HG03103 (cell line): Measurements from ENCODE around the gene SLC46A2.
A peak's percentile ranks its signal among the peaks of the same experiment; 100 is the strongest.

Experiments used
- ATAC-seq: cut with Tn5 transposase; IDR thresholded peaks from one replicate; pipeline ENCODE4 v1.9.1; 2021; ENCODE audit warnings: low read depth; ENCODE audit not compliant: unreplicated experiment

Gene SLC46A2

GRCh38 chr9:112861155-112861554 lies 29.5 kb downstream of the SLC46A2 start:
- ATAC-seq: no peak

GRCh38 chr9:112860451-112860850 lies 30.2 kb downstream of the SLC46A2 start:
- ATAC-seq: no peak

- ATAC-seq: peak; percentile 58
These were observed 32.0 kb downstream of the SLC46A2 start for GRCh38 chr9:112858625-112859147.

GRCh38 chr9:112858005-112858404 lies 32.7 kb downstream of the SLC46A2 start:
- ATAC-seq: no peak

GRCh38 chr9:112856843-112857242 lies 33.8 kb downstream of the SLC46A2 start:
- no peak for ATAC-seq

GRCh38 chr9:112856200-112856599 lies 34.5 kb downstream of the SLC46A2 start:
- ATAC-seq: no peak

GRCh38 chr9:112854657-112855056 lies 36.0 kb downstream of the SLC46A2 start:
- no peak for ATAC-seq

- no peak for ATAC-seq
These were observed 36.6 kb downstream of the SLC46A2 start for GRCh38 chr9:112853882-112854585.

- no peak for ATAC-seq
These were observed 37.8 kb downstream of the SLC46A2 start for GRCh38 chr9:112852741-112853504.

- ATAC-seq: no peak
These were observed 39.8 kb downstream of the SLC46A2 start for GRCh38 chr9:112850840-112851239.

- ATAC-seq: no peak
These were observed 41.2 kb downstream of the SLC46A2 start for GRCh38 chr9:112849363-112849922.

- ATAC-seq: no peak
These were observed 42.1 kb downstream of the SLC46A2 start for GRCh38 chr9:112848316-112849151.

GRCh38 chr9:112846528-112847488 lies 43.9 kb downstream of the SLC46A2 start:
- ATAC-seq: no peak

GRCh38 chr9:112844771-112845542 lies 45.7 kb downstream of the SLC46A2 start:
- ATAC-seq: no peak

GRCh38 chr9:112842555-112842954 lies 48.1 kb downstream of the SLC46A2 start:
- no peak for ATAC-seq

GRCh38 chr9:112841261-112841660 lies 49.4 kb downstream of the SLC46A2 start:
- no peak for ATAC-seq

GRCh38 chr9:112839331-112839730 lies 51.3 kb downstream of the SLC46A2 start:
- no peak for ATAC-seq

GRCh38 chr9:112838342-112838741 lies 52.3 kb downstream of the SLC46A2 start:
- ATAC-seq: no peak

GRCh38 chr9:112836394-112836793 lies 54.3 kb downstream of the SLC46A2 start:
- no peak for ATAC-seq
